PC-3 (cell line): ENCODE results near the gene DYNLT2. TPM values are rescaled to one million over a fixed set of nuclear protein-coding genes. Genes with fewer than 3 reads are reported as not detected.

Source experiments
- ATAC-seq: fragments of 200-7000 bp; cut with Tn5 transposase; 2 replicates; pipeline ENCODE4 v1.9.1; 2020; ENCODE audit warnings: mild to moderate bottlenecking, moderate library complexity
- BruUV-seq: library from RNA; stranded (reverse); fragments of 400-500 nt; replicated peaks from 2 replicates; lab custom pipeline; 2021; lab: Mats Ljungman, UMichigan
- CTCF ChIA-PET: fragments of 300-600 bp; sonication (Branson Sonifier 250); formaldehyde crosslinking; loops from one replicate; lab custom pipeline; 2022; ENCODE audit warnings: antibody characterized with exemption; lab: Charles Lee
- POLR2A ChIA-PET: fragments of 300-600 bp; sonication (Branson Sonifier 250); formaldehyde crosslinking; loops from one replicate; lab custom pipeline; 2022; ENCODE audit warnings: antibody characterized with exemption; ENCODE audit not compliant: unreplicated experiment; lab: Charles Lee
- DNase-seq: peaks from one replicate; pipeline ENCODE4 v3.0.0-alpha.2; 2015
- H2AFZ ChIP-seq: fragments of 300-600 bp; sonication (generic); 2 replicates; pipeline ENCODE4 v1.6.0; 2016; ENCODE audit warnings: antibody characterized with exemption, low read length
- H3F3A ChIP-seq: fragments of 300-600 bp; sonication (generic); one replicate; pipeline ENCODE4 v1.6.0; 2017; ENCODE audit warnings: antibody characterized with exemption, low read length, control low read depth, mild to moderate bottlenecking; ENCODE audit not compliant: unreplicated experiment
- H3K27ac ChIP-seq: fragments of 300-600 bp; sonication (generic); 2 replicates; pipeline ENCODE4 v1.5.1; 2016; ENCODE audit warnings: mild to moderate bottlenecking, low read length
- H3K27me3 ChIP-seq: fragments of 300-600 bp; sonication (generic); 2 replicates; pipeline ENCODE4 v1.6.1; 2016; ENCODE audit warnings: low read length, mixed read lengths
- H3K36me3 ChIP-seq: fragments of 300-600 bp; sonication (generic); 2 replicates; pipeline ENCODE4 v1.6.1; 2016; ENCODE audit warnings: low read depth, mixed run types, low read length, mixed read lengths
- H3K4me1 ChIP-seq: fragments of 300-600 bp; sonication (generic); 2 replicates; pipeline ENCODE4 v1.5.1; 2016; ENCODE audit warnings: low read length; ENCODE audit not compliant: insufficient read depth
- H3K4me2 ChIP-seq: fragments of 300-600 bp; sonication (generic); 2 replicates; pipeline ENCODE4 v1.6.0; 2016; ENCODE audit warnings: low read length
- H3K4me3 ChIP-seq: fragments of 300-600 bp; sonication (generic); 2 replicates; pipeline ENCODE4 v1.5.1; 2016; ENCODE audit warnings: mild to moderate bottlenecking, low read length, mixed read lengths
- H3K79me2 ChIP-seq: fragments of 300-600 bp; sonication (generic); 2 replicates; pipeline ENCODE4 v1.6.1; 2017; ENCODE audit warnings: low read length, mixed read lengths
- H3K9ac ChIP-seq: fragments of 300-600 bp; sonication (generic); 2 replicates; pipeline ENCODE4 v1.6.0; 2016; ENCODE audit warnings: mild to moderate bottlenecking, low read length
- H3K9me2 ChIP-seq: fragments of 300-600 bp; sonication (generic); replicated peaks from 2 replicates; pipeline ENCODE4 v1.6.1; 2016; ENCODE audit warnings: mixed run types, low read length, mixed read lengths
- H3K9me3 ChIP-seq: fragments of 300-600 bp; sonication (generic); 2 replicates; pipeline ENCODE4 v1.6.1; 2016; ENCODE audit warnings: low read length, mixed read lengths
- H4K20me1 ChIP-seq: fragments of 300-600 bp; sonication (generic); 2 replicates; pipeline ENCODE4 v1.6.1; 2016; ENCODE audit warnings: low read length, mixed read lengths
- EZH2 ChIP-seq: fragments of 300-600 bp; sonication (generic); IDR thresholded peaks from one replicate; pipeline ENCODE4 v1.6.1; 2017; ENCODE audit warnings: antibody characterized with exemption, mild to moderate bottlenecking, low read length; ENCODE audit not compliant: unreplicated experiment
- EZH2phosphoT487 ChIP-seq: fragments of 300-600 bp; sonication (generic); IDR thresholded peaks from 2 replicates; pipeline ENCODE4 v1.6.1; 2018; ENCODE audit warnings: mild to moderate bottlenecking, antibody characterized with exemption, low read length, borderline replicate concordance
- intact Hi-C: fragments of 100-400 bp; cut with micrococcal nuclease; formaldehyde crosslinking; loops from 2 replicates; pipeline ENCODE4 v1.9.0; 2023
- total RNA-seq: library from RNA; depleted of rRNA; stranded (reverse); fragments of >200 nt; gene quantifications from 2 replicates; pipeline ENCODE4 v1.2.3, GENCODE V29; 2014
- TF ChIP-seq, protein P1 (sequence below): fragments of 300-600 bp; sonication (generic); conservative IDR thresholded peaks from 2 replicates; pipeline ENCODE4 v1.5.1; 2017; ENCODE audit warnings: antibody characterized with exemption, low read depth, mild to moderate bottlenecking, low read length

Gene DYNLT2
- total RNA-seq, 1 experiment from 2014 or later = 0.51 TPM

DNA sequence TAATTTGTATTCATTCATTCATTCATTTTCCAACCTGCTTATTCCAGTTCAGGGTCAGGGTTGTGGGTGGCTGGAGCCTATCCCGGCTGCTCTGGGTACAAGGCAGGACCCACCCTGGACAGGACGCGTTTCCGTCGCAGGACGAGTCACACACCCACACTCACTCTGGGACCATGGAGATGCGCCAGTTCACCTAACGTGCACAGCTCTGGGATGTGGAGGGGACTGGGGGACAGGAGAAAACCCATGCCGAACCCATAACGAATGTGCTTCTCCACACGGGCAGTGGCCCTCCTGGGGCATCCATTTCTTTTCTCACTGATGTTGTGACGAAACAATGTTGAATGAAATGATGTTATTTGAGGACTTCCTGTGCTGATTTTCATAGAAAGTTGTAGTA lies 26.5 kb upstream of the DYNLT2 start:
- ATAC-seq (no peak), DNase-seq (no peak)
- no peaks in the 10 kb centered on the region for H3K27me3 ChIP-seq
- no peak overlapping the region for H3K27ac ChIP-seq
- no TSS peak for BruUV-seq
- no peaks in the 10 kb centered on the region for H3K9me3 ChIP-seq
- H3K4me2 ChIP-seq = no peak overlapping the region
- no peak overlapping the region for H3K9ac ChIP-seq
- H4K20me1 ChIP-seq = no peaks in the 10 kb centered on the region
- no peaks in the 10 kb centered on the region for H3K4me1 ChIP-seq
- H2AFZ ChIP-seq = no peak overlapping the region
- intact Hi-C loops = no loop called here
- POLR2A ChIA-PET = no interaction called here
- H3F3A ChIP-seq = no peaks in the 10 kb centered on the region
- no peaks in the 10 kb centered on the region for H3K79me2 ChIP-seq
- no peak overlapping the region for H3K4me3 ChIP-seq
- TF ChIP-seq, protein P1, sequence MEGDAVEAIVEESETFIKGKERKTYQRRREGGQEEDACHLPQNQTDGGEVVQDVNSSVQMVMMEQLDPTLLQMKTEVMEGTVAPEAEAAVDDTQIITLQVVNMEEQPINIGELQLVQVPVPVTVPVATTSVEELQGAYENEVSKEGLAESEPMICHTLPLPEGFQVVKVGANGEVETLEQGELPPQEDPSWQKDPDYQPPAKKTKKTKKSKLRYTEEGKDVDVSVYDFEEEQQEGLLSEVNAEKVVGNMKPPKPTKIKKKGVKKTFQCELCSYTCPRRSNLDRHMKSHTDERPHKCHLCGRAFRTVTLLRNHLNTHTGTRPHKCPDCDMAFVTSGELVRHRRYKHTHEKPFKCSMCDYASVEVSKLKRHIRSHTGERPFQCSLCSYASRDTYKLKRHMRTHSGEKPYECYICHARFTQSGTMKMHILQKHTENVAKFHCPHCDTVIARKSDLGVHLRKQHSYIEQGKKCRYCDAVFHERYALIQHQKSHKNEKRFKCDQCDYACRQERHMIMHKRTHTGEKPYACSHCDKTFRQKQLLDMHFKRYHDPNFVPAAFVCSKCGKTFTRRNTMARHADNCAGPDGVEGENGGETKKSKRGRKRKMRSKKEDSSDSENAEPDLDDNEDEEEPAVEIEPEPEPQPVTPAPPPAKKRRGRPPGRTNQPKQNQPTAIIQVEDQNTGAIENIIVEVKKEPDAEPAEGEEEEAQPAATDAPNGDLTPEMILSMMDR = no peak
- no peak for TF ChIP-seq EZH2
- TF ChIP-seq EZH2phosphoT487 = no peak
- no peaks in the 10 kb centered on the region for H3K9me2 ChIP-seq
- CTCF ChIA-PET = no interaction called here
- H3K36me3 ChIP-seq = 0 out of 2 replicates have a peak, but pooled peaks cover 3% of the 10 kb centered on the region

DNA sequence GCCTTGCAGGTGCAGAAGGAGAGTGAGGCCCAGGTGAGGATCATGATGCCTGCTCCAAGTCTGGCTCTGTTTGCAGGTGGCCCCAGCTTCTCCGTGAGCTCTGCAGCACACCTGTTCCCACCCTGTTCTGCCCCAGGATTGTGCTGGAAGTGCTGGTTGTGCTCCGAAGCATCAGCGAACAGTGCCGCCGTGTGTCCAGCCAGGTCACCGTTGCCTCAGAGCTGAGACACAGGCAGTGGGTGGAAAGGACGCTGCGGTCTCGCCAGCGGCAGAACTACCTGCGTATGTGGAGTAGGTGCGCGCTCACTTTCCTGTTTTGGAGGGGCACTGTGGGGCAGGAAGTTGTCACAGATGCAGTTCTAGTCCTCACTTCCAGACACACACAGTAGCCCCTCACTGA lies 25.0 kb upstream of the DYNLT2 start:
- no peaks in the 10 kb centered on the region for H4K20me1 ChIP-seq
- TF ChIP-seq EZH2 (no peak), EZH2phosphoT487 (no peak)
- TF ChIP-seq, protein P1 = no peak
- no peak overlapping the region for H2AFZ ChIP-seq
- 0 out of 2 replicates have a peak, but pooled peaks cover 3% of the 10 kb centered on the region for H3K36me3 ChIP-seq
- no peak overlapping the region for H3K27ac ChIP-seq
- ChIA-PET POLR2A (no interaction called here), CTCF (no interaction called here)
- H3K4me1 ChIP-seq = no peaks in the 10 kb centered on the region
- no peak overlapping the region for H3K4me3 ChIP-seq
- ATAC-seq (no peak), DNase-seq (no peak)
- no peak overlapping the region for H3K4me2 ChIP-seq
- H3F3A ChIP-seq = no peaks in the 10 kb centered on the region
- no peaks in the 10 kb centered on the region for H3K27me3 ChIP-seq
- no TSS peak for BruUV-seq
- intact Hi-C loops = no loop called here
- no peaks in the 10 kb centered on the region for H3K79me2 ChIP-seq
- H3K9me2 ChIP-seq = no peaks in the 10 kb centered on the region
- H3K9ac ChIP-seq = no peak overlapping the region
- no peaks in the 10 kb centered on the region for H3K9me3 ChIP-seq

DNA sequence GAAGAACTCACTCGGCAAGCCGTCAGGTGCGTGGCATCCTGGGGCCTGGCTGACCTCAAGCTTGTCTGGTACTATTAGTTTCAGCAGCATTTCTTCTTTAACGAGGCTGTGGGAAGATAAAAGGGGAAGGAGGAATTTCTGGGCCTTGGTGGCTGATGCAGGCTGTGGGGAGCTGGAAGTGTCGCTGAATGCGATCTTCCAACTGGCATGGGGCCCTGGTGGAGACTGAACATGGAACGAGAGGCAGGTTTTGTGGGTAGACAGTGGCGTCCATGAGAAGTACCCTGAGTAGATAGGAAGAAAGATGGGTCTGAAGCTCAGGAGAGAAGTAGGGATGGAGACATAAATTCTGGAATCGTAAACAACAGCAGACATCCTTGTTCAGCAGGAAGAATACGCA lies 23.9 kb upstream of the DYNLT2 start:
- Histone ChIP-seq H3K4me1 (no peaks in the 10 kb centered on the region), H3F3A (no peaks in the 10 kb centered on the region), H3K9ac (no peak overlapping the region), H3K27ac (no peak overlapping the region), H2AFZ (no peak overlapping the region), H3K9me2 (no peaks in the 10 kb centered on the region), H3K36me3 (0 out of 2 replicates have a peak, but pooled peaks cover 3% of the 10 kb centered on the region), H3K9me3 (no peaks in the 10 kb centered on the region), H3K4me2 (no peak overlapping the region), H3K79me2 (no peaks in the 10 kb centered on the region), H4K20me1 (no peaks in the 10 kb centered on the region), H3K27me3 (no peaks in the 10 kb centered on the region), H3K4me3 (no peak overlapping the region)
- DNase-seq (no peak), ATAC-seq (no peak)
- no peak for TF ChIP-seq EZH2
- TF ChIP-seq, protein P1 = no peak
- no peak for TF ChIP-seq EZH2phosphoT487
- ChIA-PET CTCF (no interaction called here), POLR2A (no interaction called here)
- BruUV-seq = no TSS peak
- intact Hi-C loops = no loop called here
